Measurements from ENCODE around the gene KIAA2012. TPM values are rescaled to one million over a fixed set of nuclear protein-coding genes. Genes with fewer than 3 reads are reported as not detected.

Gene KIAA2012
- total RNA-seq, 4 donors from 2014 or later = 0.15 to 0.76 (median 0.26) TPM; not detected in 1

GRCh38 chr2:202113571-202114142 is 40.6 kb downstream of the KIAA2012 start:
- no peak for TF ChIP-seq POLR2A (IDR thresholded peaks at IDR 0.05)
- TF ChIP-seq, protein P1, sequence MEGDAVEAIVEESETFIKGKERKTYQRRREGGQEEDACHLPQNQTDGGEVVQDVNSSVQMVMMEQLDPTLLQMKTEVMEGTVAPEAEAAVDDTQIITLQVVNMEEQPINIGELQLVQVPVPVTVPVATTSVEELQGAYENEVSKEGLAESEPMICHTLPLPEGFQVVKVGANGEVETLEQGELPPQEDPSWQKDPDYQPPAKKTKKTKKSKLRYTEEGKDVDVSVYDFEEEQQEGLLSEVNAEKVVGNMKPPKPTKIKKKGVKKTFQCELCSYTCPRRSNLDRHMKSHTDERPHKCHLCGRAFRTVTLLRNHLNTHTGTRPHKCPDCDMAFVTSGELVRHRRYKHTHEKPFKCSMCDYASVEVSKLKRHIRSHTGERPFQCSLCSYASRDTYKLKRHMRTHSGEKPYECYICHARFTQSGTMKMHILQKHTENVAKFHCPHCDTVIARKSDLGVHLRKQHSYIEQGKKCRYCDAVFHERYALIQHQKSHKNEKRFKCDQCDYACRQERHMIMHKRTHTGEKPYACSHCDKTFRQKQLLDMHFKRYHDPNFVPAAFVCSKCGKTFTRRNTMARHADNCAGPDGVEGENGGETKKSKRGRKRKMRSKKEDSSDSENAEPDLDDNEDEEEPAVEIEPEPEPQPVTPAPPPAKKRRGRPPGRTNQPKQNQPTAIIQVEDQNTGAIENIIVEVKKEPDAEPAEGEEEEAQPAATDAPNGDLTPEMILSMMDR (IDR thresholded peaks at IDR 0.05) = no peak
- no peak overlapping the region for H3K27ac ChIP-seq
- no peak for DNase-seq
- H3K27me3 ChIP-seq = no peaks in the 10 kb centered on the region
- H3K36me3 ChIP-seq = no peaks in the 10 kb centered on the region
- intact Hi-C loops (cut with DNase I; ENCODE audit: low total_unique reads) = no loop called here
- no peaks in the 10 kb centered on the region for H3K4me1 ChIP-seq
- H3K4me3 ChIP-seq = no peak overlapping the region
- H3K9me3 ChIP-seq = no peaks in the 10 kb centered on the region

- no peak overlapping the region for H3K4me3 ChIP-seq
- no peaks in the 10 kb centered on the region for H3K36me3 ChIP-seq
- H3K4me1 ChIP-seq = no peaks in the 10 kb centered on the region
- no peak for TF ChIP-seq POLR2A (IDR thresholded peaks at IDR 0.05)
- TF ChIP-seq, protein P1 (IDR thresholded peaks at IDR 0.05) = no peak
- H3K9me3 ChIP-seq = no peaks in the 10 kb centered on the region
- intact Hi-C loops (cut with DNase I; ENCODE audit: low total_unique reads) = no loop called here
- no peak for DNase-seq
- no peak overlapping the region for H3K27ac ChIP-seq
- no peaks in the 10 kb centered on the region for H3K27me3 ChIP-seq
Observed at GRCh38 chr2:202114291-202114690, 41.2 kb downstream of the KIAA2012 start.

DNA sequence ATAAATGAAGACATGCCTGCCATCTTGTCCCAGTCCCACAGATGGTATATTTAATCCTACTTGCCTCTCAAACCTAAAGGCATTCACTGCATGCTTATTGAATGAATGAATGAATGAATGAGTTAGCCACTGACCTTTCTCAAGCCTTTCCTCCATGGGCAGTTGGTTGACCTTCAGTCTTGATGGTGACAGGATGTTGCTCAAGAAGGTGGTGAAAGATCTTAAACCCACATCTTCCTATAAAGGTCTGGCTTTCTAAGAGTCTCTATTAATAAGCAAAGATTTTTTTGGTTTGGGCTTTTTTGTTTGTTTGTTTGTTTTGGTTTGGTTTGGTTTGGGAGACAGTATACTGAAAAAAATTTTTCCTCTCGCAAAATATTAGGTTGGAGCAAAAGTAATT is 41.7 kb downstream of the KIAA2012 start:
- Histone ChIP-seq H3K9me3 (no peaks in the 10 kb centered on the region), H3K36me3 (no peaks in the 10 kb centered on the region), H3K27me3 (no peaks in the 10 kb centered on the region), H3K4me3 (no peak overlapping the region), H3K4me1 (no peaks in the 10 kb centered on the region), H3K27ac (no peak overlapping the region)
- no peak for DNase-seq
- TF ChIP-seq, protein P1 (IDR thresholded peaks at IDR 0.05) = no peak
- TF ChIP-seq POLR2A (IDR thresholded peaks at IDR 0.05) = no peak
- intact Hi-C loops (cut with DNase I; ENCODE audit: low total_unique reads) = no loop called here

DNA sequence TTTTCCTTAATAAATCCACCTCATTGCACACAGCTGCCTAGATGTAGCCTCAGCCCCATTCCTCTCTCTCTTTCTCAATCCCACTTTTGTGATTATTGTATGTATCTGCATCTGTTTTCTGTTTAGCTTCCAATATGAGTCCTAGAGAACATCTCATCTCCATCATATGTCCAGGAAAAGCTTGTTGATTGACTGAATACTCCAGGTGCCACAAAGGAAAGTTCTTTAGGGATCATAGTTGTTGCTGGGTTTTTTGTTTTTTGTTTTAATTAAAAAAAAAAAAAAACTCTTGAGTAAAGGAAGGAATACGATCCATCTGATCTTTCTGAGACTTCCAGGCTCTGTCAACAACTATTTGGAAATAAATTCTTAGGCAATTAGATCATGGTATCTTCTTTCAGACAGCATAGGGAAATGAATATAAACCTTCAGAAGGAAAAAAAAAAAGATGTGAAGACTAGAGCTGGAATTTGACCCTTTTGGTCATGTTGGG is 42.5 kb downstream of the KIAA2012 start:
- TF ChIP-seq, protein P1 (IDR thresholded peaks at IDR 0.05) = no peak
- no peak for TF ChIP-seq POLR2A (IDR thresholded peaks at IDR 0.05)
- no peaks in the 10 kb centered on the region for H3K4me1 ChIP-seq
- no peaks in the 10 kb centered on the region for H3K27me3 ChIP-seq
- no peaks in the 10 kb centered on the region for H3K9me3 ChIP-seq
- no peak overlapping the region for H3K4me3 ChIP-seq
- H3K36me3 ChIP-seq = no peaks in the 10 kb centered on the region
- H3K27ac ChIP-seq = no peak overlapping the region
- DNase-seq = no peak
- intact Hi-C loops (cut with DNase I; ENCODE audit: low total_unique reads) = no loop called here

DNA sequence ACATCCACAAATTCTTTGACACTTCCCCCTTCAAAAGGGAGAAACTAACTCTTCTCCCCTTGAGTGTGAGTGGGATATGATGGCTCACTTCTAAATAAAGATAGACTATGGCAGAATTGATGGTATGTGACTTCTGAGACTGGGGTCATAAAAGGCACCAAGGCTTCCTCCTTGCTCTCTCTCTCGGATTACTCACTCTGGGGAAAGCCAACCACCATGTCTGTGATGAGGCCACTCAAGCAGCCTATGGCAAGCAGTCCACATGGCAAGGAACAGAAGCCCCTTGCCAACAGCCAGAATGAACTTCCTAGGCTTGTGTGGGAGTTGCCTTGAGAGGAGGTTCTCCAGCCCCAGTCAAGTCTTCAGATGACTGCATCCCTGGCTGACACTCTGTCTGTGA is 43.6 kb downstream of the KIAA2012 start:
- TF ChIP-seq POLR2A (IDR thresholded peaks at IDR 0.05) = no peak
- TF ChIP-seq, protein P1 (IDR thresholded peaks at IDR 0.05) = no peak
- no peaks in the 10 kb centered on the region for H3K36me3 ChIP-seq
- no peaks in the 10 kb centered on the region for H3K4me1 ChIP-seq
- no peak for DNase-seq
- H3K27me3 ChIP-seq = no peaks in the 10 kb centered on the region
- no peak overlapping the region for H3K4me3 ChIP-seq
- intact Hi-C loops (cut with DNase I; ENCODE audit: low total_unique reads) = no loop called here
- H3K27ac ChIP-seq = no peak overlapping the region
- H3K9me3 ChIP-seq = no peaks in the 10 kb centered on the region

All from uterus (tissue), 4 donors.